Astrocyte of the spinal cord (primary cell): ENCODE data around the gene AIPL1.
A peak's percentile ranks its signal among the peaks of the same experiment; 100 is the strongest.

Experiments used
- DNase-seq: peaks from one replicate; pipeline ENCODE4 v3.0.0; 2011; ENCODE audit warnings: low read depth, low spot score
- H3K4me3 ChIP-seq: 2 replicates; pipeline ENCODE4 v1.5.1; 2011; ENCODE audit warnings: low read depth, mild to moderate bottlenecking, low read length, moderate library complexity
- CTCF ChIP-seq: IDR thresholded peaks from 2 replicates; pipeline ENCODE4 v1.5.1; 2012; ENCODE audit warnings: low read depth, mild to moderate bottlenecking, low read length, inconsistent platforms
- in situ Hi-C: cut with HindIII; loops from 2 replicates; pipeline ENCODE4 v1.10.0; 2017; ENCODE audit warnings: low sequenced_read_pairs

Gene AIPL1

GRCh38 chr17:6421700-6422604 lies 13.0 kb downstream of the AIPL1 start:
- in situ Hi-C loops: no loop called here
- TF ChIP-seq CTCF: peak; percentile 80
- H3K4me3 ChIP-seq: no peak overlapping the region
- DNase-seq: peak; percentile 61

DNA sequence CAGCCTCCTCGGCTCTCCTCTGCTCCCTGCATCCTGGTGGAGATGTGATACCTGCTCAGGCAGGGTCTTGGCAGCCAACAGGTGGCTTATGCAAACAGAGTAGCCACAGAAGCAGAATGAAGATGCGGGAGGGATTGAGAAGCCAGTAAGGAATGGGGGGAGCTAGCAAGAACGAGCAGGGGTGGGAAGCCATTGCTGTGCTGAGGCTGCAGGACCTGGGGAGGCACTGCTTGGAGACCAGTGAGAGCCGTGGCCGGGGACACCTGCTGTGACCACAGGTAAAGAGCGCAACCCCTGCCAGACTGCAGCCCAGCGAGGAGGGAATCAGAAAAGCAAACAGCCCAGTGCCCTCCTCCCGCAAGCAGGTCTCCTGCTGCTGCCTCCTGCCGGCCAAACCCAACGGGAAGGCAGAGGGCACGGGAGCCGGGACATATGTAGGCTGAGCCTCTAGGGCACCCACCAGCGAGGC lies 14.7 kb downstream of the AIPL1 start:
- H3K4me3 ChIP-seq: no peak overlapping the region
- peak; percentile 6 for DNase-seq
- in situ Hi-C loops: no loop called here
- peak; percentile 61 for TF ChIP-seq CTCF

DNA sequence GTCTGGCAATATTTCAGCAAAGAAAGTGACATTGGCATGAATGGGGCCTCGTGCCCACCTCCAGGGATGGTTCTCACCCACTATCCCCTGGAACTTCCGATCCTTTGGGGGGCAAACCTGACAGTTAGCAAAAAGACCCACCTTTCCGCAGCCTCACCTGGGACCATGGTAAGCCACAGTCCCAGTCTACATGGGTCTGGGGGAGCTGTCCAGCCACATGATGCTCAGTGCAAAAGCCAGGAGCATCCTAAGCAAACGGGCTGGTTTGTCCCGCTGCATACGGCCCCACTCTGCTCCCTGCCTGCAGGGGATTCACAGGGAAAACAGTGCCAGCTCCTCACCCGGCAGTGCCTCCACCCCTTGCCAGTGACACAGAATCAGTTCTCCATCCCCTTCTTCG lies 19.3 kb downstream of the AIPL1 start:
- in situ Hi-C loops: no loop called here
- DNase-seq: no peak
- H3K4me3 ChIP-seq: no peak overlapping the region
- TF ChIP-seq CTCF: no peak

DNA sequence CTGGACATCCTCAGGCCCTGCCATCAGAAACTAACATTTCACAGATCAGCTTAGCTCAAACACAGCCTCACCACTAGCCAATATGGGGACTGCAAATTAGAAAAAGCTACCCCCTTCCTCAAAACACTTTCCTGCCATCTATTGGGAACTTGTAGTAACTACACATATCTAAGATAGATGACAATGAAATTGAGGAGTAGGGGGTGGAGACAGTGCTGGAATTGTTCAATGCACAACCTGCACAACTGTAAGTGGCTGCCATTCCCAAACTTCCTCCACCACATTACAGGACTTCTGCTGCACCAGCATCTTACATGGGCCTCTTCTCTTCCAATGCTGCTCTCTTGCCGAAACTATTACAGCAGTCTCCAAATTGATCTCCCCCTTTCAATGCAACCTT lies 21.9 kb downstream of the AIPL1 start:
- in situ Hi-C loops: no loop called here
- peak; percentile 54 for TF ChIP-seq CTCF
- DNase-seq: peak; percentile 43
- H3K4me3 ChIP-seq: no peak overlapping the region

GRCh38 chr17:6408735-6409134 lies 26.2 kb downstream of the AIPL1 start:
- in situ Hi-C loops: no loop called here
- TF ChIP-seq CTCF: no peak
- no peak for DNase-seq
- H3K4me3 ChIP-seq: no peak overlapping the region

DNA sequence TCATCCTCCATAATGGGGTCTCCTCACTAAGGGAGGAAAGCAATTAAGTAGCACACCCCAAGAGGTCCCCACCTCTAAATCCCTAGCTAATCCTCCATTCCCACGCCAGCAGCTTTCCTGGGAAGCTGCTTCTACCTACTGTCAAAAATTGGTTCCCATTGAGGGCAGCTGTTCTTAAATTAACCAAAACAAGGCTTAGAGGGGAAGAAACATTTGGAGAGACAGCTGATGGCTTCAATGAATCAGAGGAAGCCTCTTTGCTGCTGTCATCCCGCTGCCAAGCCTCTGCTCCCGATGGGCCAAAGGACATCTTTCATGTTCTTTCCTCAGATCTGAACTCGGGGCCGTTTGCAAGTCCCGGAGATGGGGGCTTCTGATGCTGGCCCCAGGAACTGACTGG lies 26.6 kb downstream of the AIPL1 start:
- DNase-seq: no peak
- TF ChIP-seq CTCF: no peak
- H3K4me3 ChIP-seq: no peak overlapping the region
- in situ Hi-C loops: no loop called here
